Measurements from ENCODE around the gene NECTIN3.

DNA sequence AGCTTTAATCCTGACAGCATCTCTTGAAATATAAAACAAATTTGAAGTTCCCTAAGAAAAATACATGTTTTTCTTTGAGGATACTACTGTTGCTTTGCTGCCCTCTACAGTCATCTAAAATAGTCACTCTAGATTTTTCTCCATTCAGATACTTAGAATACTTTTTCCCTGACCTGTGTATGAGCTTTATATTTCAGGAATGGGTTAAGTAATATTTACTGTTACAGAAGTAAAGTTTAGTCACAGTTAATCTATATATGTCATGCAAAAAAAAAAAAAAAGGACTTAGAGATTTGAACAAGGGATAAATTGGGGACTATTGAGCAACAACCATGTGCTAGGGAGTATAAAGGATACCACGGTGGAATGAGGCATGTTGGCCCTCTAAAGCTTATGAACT, 8.8 kb downstream of the NECTIN3 start:
- TF ChIP-seq, protein P1, sequence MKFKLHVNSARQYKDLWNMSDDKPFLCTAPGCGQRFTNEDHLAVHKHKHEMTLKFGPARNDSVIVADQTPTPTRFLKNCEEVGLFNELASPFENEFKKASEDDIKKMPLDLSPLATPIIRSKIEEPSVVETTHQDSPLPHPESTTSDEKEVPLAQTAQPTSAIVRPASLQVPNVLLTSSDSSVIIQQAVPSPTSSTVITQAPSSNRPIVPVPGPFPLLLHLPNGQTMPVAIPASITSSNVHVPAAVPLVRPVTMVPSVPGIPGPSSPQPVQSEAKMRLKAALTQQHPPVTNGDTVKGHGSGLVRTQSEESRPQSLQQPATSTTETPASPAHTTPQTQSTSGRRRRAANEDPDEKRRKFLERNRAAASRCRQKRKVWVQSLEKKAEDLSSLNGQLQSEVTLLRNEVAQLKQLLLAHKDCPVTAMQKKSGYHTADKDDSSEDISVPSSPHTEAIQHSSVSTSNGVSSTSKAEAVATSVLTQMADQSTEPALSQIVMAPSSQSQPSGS (tag by site-specific recombination; IDR thresholded peaks at IDR 0.05; ENCODE audit: low read depth) = no peak
- TF ChIP-seq, protein P2, sequence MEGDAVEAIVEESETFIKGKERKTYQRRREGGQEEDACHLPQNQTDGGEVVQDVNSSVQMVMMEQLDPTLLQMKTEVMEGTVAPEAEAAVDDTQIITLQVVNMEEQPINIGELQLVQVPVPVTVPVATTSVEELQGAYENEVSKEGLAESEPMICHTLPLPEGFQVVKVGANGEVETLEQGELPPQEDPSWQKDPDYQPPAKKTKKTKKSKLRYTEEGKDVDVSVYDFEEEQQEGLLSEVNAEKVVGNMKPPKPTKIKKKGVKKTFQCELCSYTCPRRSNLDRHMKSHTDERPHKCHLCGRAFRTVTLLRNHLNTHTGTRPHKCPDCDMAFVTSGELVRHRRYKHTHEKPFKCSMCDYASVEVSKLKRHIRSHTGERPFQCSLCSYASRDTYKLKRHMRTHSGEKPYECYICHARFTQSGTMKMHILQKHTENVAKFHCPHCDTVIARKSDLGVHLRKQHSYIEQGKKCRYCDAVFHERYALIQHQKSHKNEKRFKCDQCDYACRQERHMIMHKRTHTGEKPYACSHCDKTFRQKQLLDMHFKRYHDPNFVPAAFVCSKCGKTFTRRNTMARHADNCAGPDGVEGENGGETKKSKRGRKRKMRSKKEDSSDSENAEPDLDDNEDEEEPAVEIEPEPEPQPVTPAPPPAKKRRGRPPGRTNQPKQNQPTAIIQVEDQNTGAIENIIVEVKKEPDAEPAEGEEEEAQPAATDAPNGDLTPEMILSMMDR (tag by site-specific recombination; IDR thresholded peaks at IDR 0.05) = no peak
- TF ChIP-seq ZNF768 (tag by site-specific recombination; IDR thresholded peaks at IDR 0.05) = no peak
- no peak for TF ChIP-seq ZSCAN30 (tag by site-specific recombination; IDR thresholded peaks at IDR 0.05)
- TF ChIP-seq HOXC10 (CRISPR knock-in tag; IDR thresholded peaks at IDR 0.05) = no peak
- no peak for TF ChIP-seq ZNF133 (tag by site-specific recombination; IDR thresholded peaks at IDR 0.05)
- no peak for TF ChIP-seq TCF7L2 (IDR thresholded peaks at IDR 0.05; ENCODE audit: borderline replicate concordance, low read depth, low read length)
- TF ChIP-seq MEIS1 (CRISPR knock-in tag; IDR thresholded peaks at IDR 0.05; ENCODE audit: borderline replicate concordance) = no peak
- no peak for TF ChIP-seq ZNF514 (tag by site-specific recombination; IDR thresholded peaks at IDR 0.05)
- TF ChIP-seq ZNF175 (tag by site-specific recombination; IDR thresholded peaks at IDR 0.05) = no peak
- no peak for TF ChIP-seq SETDB1 (IDR thresholded peaks at IDR 0.05; ENCODE audit: insufficient read length, low read length)

Measured in HEK293 (cell line).